ENCODE measurements around the gene PPP1R14B. TPM values are rescaled to one million over a fixed set of nuclear protein-coding genes. Genes with fewer than 3 reads are reported as not detected.
A peak's percentile ranks its signal among the peaks of the same experiment; 100 is the strongest.

PPP1R14B gene
- total RNA-seq, 1 experiment from 2014 or later = 583 TPM

GRCh38 chr11:64233913-64234586, 12.7 kb downstream of the PPP1R14B start, which contains the start of gene VEGFB:
VEGFB (plus strand) TSS chr11:64234584; CDS start chr11:64234834, 250 bp downstream.
- peak; percentile 58 for DNase-seq (ENCODE audit: unreplicated experiment)
- H3K4me1 Mint-ChIP-seq (ENCODE audit: insufficient read depth, unreplicated experiment) = peaks cover 17% of the 10 kb centered on the region
- ChIA-PET CTCF (interaction anchor here (0.8 to 1.7 kb wide), 2 partner anchors 36 to 70 kb away, joined by 3 to 7 read pairs; no protein-coding TSS in a partner anchor), POLR2A (interaction anchor here (11.9 kb wide), 1 partner anchor 10 kb away, joined by 122 read pairs; the partner anchor contains the start of genes FKBP2 and PPP1R14B)
- intact Hi-C loops (cut with micrococcal nuclease) = no loop called here
- H3K27ac Mint-ChIP-seq (ENCODE audit: low read depth, unreplicated experiment) = peak within 1 kb of the TSS; percentile 19
- no TSS peak for BruUV-seq (replicated peaks)
- H3K27me3 Mint-ChIP-seq (ENCODE audit: insufficient read depth, unreplicated experiment) = no peaks in the 10 kb centered on the region
- TF ChIP-seq CTCF (IDR thresholded peaks at IDR 0.05; ENCODE audit: unreplicated experiment) = no peak
- peaks cover 25% of the 10 kb centered on the region for H3K36me3 Mint-ChIP-seq (ENCODE audit: insufficient read depth, unreplicated experiment)
- H3K4me3 Mint-ChIP-seq (ENCODE audit: unreplicated experiment) = peak within 1 kb of the TSS; percentile 73
- H3K9me3 Mint-ChIP-seq (ENCODE audit: unreplicated experiment) = no peaks in the 10 kb centered on the region

GRCh38 chr11:64232967-64233315, 13.8 kb downstream of the PPP1R14B start:
- Mint-ChIP-seq H3K4me3 (ENCODE audit: unreplicated experiment) (peak overlapping the region; percentile 77), H3K4me1 (ENCODE audit: insufficient read depth, unreplicated experiment) (peaks cover 17% of the 10 kb centered on the region), H3K36me3 (ENCODE audit: insufficient read depth, unreplicated experiment) (peaks cover 17% of the 10 kb centered on the region), H3K9me3 (ENCODE audit: unreplicated experiment) (no peaks in the 10 kb centered on the region), H3K27me3 (ENCODE audit: insufficient read depth, unreplicated experiment) (no peaks in the 10 kb centered on the region), H3K27ac (ENCODE audit: low read depth, unreplicated experiment) (peak overlapping the region; percentile 19)
- CTCF ChIA-PET = interaction anchor here (0.6 to 1.7 kb wide), 5 partner anchors 18 to 508 kb away, joined by 3 to 7 read pairs (median 3); partner anchors contain the start of gene PLCB3
- DNase-seq (ENCODE audit: unreplicated experiment) = no peak
- intact Hi-C loops (cut with micrococcal nuclease) = no loop called here
- BruUV-seq (replicated peaks) = no TSS peak
- POLR2A ChIA-PET = interaction anchor here (0.7 to 11.9 kb wide), 3 partner anchors 9 to 36 kb away, joined by 3 to 122 read pairs (median 5); partner anchors contain the start of genes FKBP2 and PPP1R14B
- no peak for TF ChIP-seq CTCF (IDR thresholded peaks at IDR 0.05; ENCODE audit: unreplicated experiment)

DNA sequence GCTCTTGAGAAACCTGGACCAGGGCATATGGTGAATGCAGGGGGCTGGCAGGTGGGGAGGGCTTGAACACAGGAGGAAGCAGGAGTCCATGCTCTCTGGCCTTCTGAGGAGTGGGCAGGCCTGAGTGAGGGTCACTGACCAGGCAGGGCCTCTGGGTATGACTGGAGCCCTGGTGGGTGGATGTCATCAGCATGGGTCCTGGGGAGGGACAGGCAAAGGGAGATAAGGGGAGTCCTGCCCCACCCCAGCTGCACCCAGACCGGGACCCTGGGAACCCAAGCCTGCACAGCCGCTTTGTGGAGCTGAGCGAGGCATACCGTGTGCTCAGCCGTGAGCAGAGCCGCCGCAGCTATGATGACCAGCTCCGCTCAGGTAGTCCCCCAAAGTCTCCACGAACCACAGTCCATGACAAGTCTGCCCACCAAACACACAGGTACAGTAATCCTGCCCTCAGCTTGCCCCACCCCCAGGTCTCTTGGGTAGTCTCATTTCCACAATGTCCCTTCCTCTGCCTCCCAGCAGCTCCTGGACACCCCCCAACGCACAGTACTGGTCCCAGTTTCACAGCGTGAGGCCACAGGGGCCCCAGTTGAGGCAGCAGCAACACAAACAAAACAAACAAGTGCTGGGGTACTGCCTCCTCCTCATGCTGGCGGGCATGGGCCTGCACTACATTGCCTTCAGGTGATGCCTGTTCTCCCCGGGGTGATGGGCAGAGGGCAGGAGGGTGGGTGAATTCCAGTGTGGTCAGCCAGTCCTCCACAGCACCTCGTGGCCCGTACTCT, 14.4 kb downstream of the PPP1R14B start:
- H3K4me3 Mint-ChIP-seq (ENCODE audit: unreplicated experiment) = peak overlapping the region; percentile 77
- ChIA-PET POLR2A (interaction anchor here (0.7 to 11.9 kb wide), 7 partner anchors 8 to 258 kb away, joined by 3 to 122 read pairs (median 3); partner anchors contain the start of genes COX8A, FKBP2, PLCB3 and PPP1R14B), CTCF (interaction anchor here (0.7 to 1.7 kb wide), 4 partner anchors 19 to 507 kb away, joined by 3 to 7 read pairs (median 3); partner anchors contain the start of gene PLCB3)
- H3K9me3 Mint-ChIP-seq (ENCODE audit: unreplicated experiment) = no peaks in the 10 kb centered on the region
- no peak for TF ChIP-seq CTCF (IDR thresholded peaks at IDR 0.05; ENCODE audit: unreplicated experiment)
- no TSS peak for BruUV-seq (replicated peaks)
- H3K27me3 Mint-ChIP-seq (ENCODE audit: insufficient read depth, unreplicated experiment) = no peaks in the 10 kb centered on the region
- H3K4me1 Mint-ChIP-seq (ENCODE audit: insufficient read depth, unreplicated experiment) = peaks cover 17% of the 10 kb centered on the region
- peaks cover 11% of the 10 kb centered on the region for H3K36me3 Mint-ChIP-seq (ENCODE audit: insufficient read depth, unreplicated experiment)
- H3K27ac Mint-ChIP-seq (ENCODE audit: low read depth, unreplicated experiment) = no peak overlapping the region
- intact Hi-C loops (cut with micrococcal nuclease) = no loop called here
- no peak for DNase-seq (ENCODE audit: unreplicated experiment)

- no TSS peak for BruUV-seq (replicated peaks)
- DNase-seq (ENCODE audit: unreplicated experiment) = no peak
- peak overlapping the region; percentile 77 for H3K4me3 Mint-ChIP-seq (ENCODE audit: unreplicated experiment)
- H3K36me3 Mint-ChIP-seq (ENCODE audit: insufficient read depth, unreplicated experiment) = peaks cover 5% of the 10 kb centered on the region
- ChIA-PET POLR2A (interaction anchor here (0.7 to 11.9 kb wide), 6 partner anchors 12 to 257 kb away, joined by 3 to 122 read pairs (median 3); partner anchors contain the start of genes COX8A, FKBP2, PLCB3 and PPP1R14B), CTCF (interaction anchor here (1.2 kb wide), 1 partner anchor 73 kb away, joined by 3 read pairs; no protein-coding TSS in a partner anchor)
- no peaks in the 10 kb centered on the region for H3K9me3 Mint-ChIP-seq (ENCODE audit: unreplicated experiment)
- TF ChIP-seq CTCF (IDR thresholded peaks at IDR 0.05; ENCODE audit: unreplicated experiment) = no peak
- H3K27ac Mint-ChIP-seq (ENCODE audit: low read depth, unreplicated experiment) = no peak overlapping the region
- peaks cover 17% of the 10 kb centered on the region for H3K4me1 Mint-ChIP-seq (ENCODE audit: insufficient read depth, unreplicated experiment)
- intact Hi-C loops (cut with micrococcal nuclease) = no loop called here
- H3K27me3 Mint-ChIP-seq (ENCODE audit: insufficient read depth, unreplicated experiment) = no peaks in the 10 kb centered on the region
These were observed 15.2 kb downstream of the PPP1R14B start for GRCh38 chr11:64231546-64231945.

All from MCF 10A (cell line).